Activated CD4-positive, CD25-positive, alpha-beta regulatory T cell treated with anti-CD3 and anti-CD28 coated beads, Interleukin-2, amount 50 U/mL, for 72 hours (primary cell): Measurements from ENCODE around the gene INPP5K.

Experiments used
- DNase-seq: peaks from one replicate; pipeline ENCODE4 v3.0.0; 2021

Gene INPP5K

GRCh38 chr17:1484676-1485422, 31.6 kb downstream of the INPP5K start:
- peak; percentile 47 for DNase-seq

GRCh38 chr17:1484060-1484535, 32.3 kb downstream of the INPP5K start:
- no peak for DNase-seq

- no peak for DNase-seq
Observed at GRCh38 chr17:1482680-1483079, 33.7 kb downstream of the INPP5K start.

- no peak for DNase-seq
Observed at GRCh38 chr17:1481736-1482135, 34.7 kb downstream of the INPP5K start.

- no peak for DNase-seq
Observed at GRCh38 chr17:1480747-1481465, 35.5 kb downstream of the INPP5K start.

- DNase-seq: no peak
Observed at GRCh38 chr17:1478418-1478817, 38.0 kb downstream of the INPP5K start.

- DNase-seq: no peak
Observed at GRCh38 chr17:1475321-1475854, 41.0 kb downstream of the INPP5K start.

- no peak for DNase-seq
Observed at GRCh38 chr17:1474402-1475189, 41.8 kb downstream of the INPP5K start.

GRCh38 chr17:1473841-1474240, 42.6 kb downstream of the INPP5K start:
- DNase-seq: no peak

- DNase-seq: no peak
Observed at GRCh38 chr17:1473170-1473569, 43.2 kb downstream of the INPP5K start.

GRCh38 chr17:1471911-1472821, 44.2 kb downstream of the INPP5K start:
- DNase-seq: no peak

- no peak for DNase-seq
Observed at GRCh38 chr17:1471490-1471889, 44.9 kb downstream of the INPP5K start.

- DNase-seq: no peak
Observed at GRCh38 chr17:1470755-1471462, 45.5 kb downstream of the INPP5K start.

- DNase-seq: no peak
Observed at GRCh38 chr17:1470071-1470754, 46.2 kb downstream of the INPP5K start.

GRCh38 chr17:1469231-1469852, 47.1 kb downstream of the INPP5K start:
- no peak for DNase-seq

- no peak for DNase-seq
Observed at GRCh38 chr17:1467898-1468492, 48.4 kb downstream of the INPP5K start.

- DNase-seq: no peak
Observed at GRCh38 chr17:1467258-1467657, 49.2 kb downstream of the INPP5K start.

GRCh38 chr17:1464186-1464585, 52.2 kb downstream of the INPP5K start:
- DNase-seq: no peak

GRCh38 chr17:1462164-1463112, 54.0 kb downstream of the INPP5K start:
- DNase-seq: no peak
